ENCODE measurements around the gene SNW1.

GRCh38 chr14:77709412-77709811 lies 51.5 kb downstream of the SNW1 start:
- TF ChIP-seq CTCF (conservative IDR thresholded peaks at IDR 0.05 in 1 of 2, IDR thresholded peaks at IDR 0.05 in 1 of 2; ENCODE audit: low read depth in 1 of 2, low read length in 2 of 2) (no peak), EZH2 (IDR thresholded peaks at IDR 0.05; ENCODE audit: low read length, missing control alignments) (no peak)

All from fibroblast of lung (primary cell).